Lower lobe of right lung (tissue), 2 donors: ENCODE data around the gene MAP3K20. TPM values are rescaled to one million over a fixed set of nuclear protein-coding genes. Genes with fewer than 3 reads are reported as not detected.
"Not testable (repeated sequence)": the region's sequence is repeated elsewhere in the genome, so short reads cannot be mapped to it uniquely, and the experiment has no call there.

Experiments used
- ATAC-seq, 2 donors: fragments of 200-7000 bp; cut with Tn5 transposase; one replicate each; pipeline ENCODE4 v1.9.1; 2020 to 2022; ENCODE audit warnings: mild to moderate bottlenecking in 2 of 2, moderate library complexity in 2 of 2
- DNase-seq: peaks from one replicate; pipeline ENCODE4 v3.0.0-alpha.2; 2020
- H3K27ac ChIP-seq: fragments of 200-600 bp; one replicate; pipeline ENCODE4 v1.8.0; 2022
- H3K27me3 ChIP-seq: fragments of 200-600 bp; one replicate; pipeline ENCODE4 v1.8.0; 2022; ENCODE audit warnings: low read depth
- H3K36me3 ChIP-seq: fragments of 200-600 bp; one replicate; pipeline ENCODE4 v1.8.0; 2022; ENCODE audit warnings: mild to moderate bottlenecking
- H3K4me1 ChIP-seq: fragments of 200-600 bp; one replicate; pipeline ENCODE4 v1.8.0; 2022
- H3K4me3 ChIP-seq: fragments of 200-600 bp; one replicate; pipeline ENCODE4 v1.8.0; 2022; ENCODE audit warnings: mild to moderate bottlenecking
- H3K9me3 ChIP-seq: fragments of 200-600 bp; one replicate; pipeline ENCODE4 v1.8.0; 2022
- intact Hi-C: fragments of 100-400 bp; cut with DNase I; formaldehyde crosslinking; loops from one replicate; pipeline ENCODE4 v1.11.0; 2022
- total RNA-seq: library from RNA; stranded (reverse); fragmentation: NEBNext Ultra II Directional; extraction: Animal tissue kit (Norgen Biotek cat#: 25700); gene quantifications from one replicate; pipeline ENCODE4 v1.2.1, GENCODE V29; 2021
- TF ChIP-seq, protein P1 (sequence below): fragments of 200-600 bp; IDR thresholded peaks from one replicate; pipeline ENCODE4 v1.8.0; 2022; ENCODE audit warnings: antibody characterized with exemption, mild to moderate bottlenecking
- donor health status: DM: no; HTN: yes; CAD: no; lungs with severe emphysema.

Gene MAP3K20
- total RNA-seq, 1 donor from 2014 or later = 40.8 TPM

DNA sequence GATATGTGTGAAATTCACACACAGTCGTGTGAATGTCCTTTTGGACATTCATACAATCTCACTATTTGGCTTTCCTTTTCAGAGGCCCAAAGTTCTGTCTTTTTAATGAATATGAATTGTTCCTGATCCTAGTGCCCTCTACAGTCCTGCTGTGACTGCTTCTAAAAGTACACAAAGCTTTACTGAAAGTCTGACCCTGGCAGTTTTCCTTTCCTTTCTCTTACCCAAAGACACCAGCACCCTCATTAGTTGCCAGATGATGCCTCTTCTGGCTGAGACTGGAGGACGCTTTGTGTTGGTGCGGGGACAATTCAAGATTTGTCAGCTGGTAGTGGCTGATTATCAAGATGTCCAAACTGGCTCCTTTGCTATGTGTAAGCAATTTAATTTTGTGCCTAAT lies 197.2 kb downstream of the MAP3K20 start:
- no peak for DNase-seq
- no peaks in the 10 kb centered on the region for H3K27me3 ChIP-seq
- no peak for ATAC-seq

DNA sequence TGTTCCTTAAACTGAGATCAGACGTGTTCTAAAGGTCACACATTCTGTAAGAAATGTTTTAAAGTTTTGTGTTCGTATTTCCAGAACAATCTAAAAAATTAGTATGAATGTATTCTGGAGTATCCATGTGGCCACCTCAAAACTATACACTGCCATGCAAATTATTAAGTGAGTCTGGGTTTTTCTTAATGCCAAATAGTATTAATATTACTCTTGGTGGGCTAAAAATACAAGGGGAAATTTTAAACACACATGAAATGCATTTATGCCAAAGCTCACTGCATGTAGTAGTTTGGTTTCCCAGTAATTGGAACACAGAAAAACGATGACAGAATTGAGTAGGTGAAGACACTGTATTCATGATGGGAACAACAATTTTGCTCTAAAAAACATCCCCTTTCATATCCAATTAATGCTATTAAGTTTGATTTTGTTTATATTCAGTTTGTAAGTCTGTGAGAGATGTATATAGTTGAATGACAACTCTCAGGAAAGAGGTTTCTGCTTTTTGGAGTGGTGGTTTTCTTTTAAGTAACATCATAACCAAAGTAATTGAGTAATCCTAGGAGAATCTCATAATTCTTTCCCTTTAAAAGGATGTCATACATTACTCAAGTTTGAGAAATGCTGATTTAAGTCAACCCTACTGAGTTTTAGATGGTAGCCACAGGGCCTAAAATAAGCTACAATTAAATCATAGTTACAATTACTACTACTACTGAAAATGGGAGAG lies 203.3 kb downstream of the MAP3K20 start:
- ATAC-seq (no peak), DNase-seq (no peak)
- Histone ChIP-seq H3K27me3 (no peaks in the 10 kb centered on the region), H3K27ac (no peak overlapping the region), H3K4me3 (no peak overlapping the region), H3K36me3 (no peaks in the 10 kb centered on the region), H3K9me3 (peaks cover 5% of the 10 kb centered on the region), H3K4me1 (no peaks in the 10 kb centered on the region)
- TF ChIP-seq, protein P1, sequence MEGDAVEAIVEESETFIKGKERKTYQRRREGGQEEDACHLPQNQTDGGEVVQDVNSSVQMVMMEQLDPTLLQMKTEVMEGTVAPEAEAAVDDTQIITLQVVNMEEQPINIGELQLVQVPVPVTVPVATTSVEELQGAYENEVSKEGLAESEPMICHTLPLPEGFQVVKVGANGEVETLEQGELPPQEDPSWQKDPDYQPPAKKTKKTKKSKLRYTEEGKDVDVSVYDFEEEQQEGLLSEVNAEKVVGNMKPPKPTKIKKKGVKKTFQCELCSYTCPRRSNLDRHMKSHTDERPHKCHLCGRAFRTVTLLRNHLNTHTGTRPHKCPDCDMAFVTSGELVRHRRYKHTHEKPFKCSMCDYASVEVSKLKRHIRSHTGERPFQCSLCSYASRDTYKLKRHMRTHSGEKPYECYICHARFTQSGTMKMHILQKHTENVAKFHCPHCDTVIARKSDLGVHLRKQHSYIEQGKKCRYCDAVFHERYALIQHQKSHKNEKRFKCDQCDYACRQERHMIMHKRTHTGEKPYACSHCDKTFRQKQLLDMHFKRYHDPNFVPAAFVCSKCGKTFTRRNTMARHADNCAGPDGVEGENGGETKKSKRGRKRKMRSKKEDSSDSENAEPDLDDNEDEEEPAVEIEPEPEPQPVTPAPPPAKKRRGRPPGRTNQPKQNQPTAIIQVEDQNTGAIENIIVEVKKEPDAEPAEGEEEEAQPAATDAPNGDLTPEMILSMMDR = no peak
- intact Hi-C loops = no loop called here

More for the DNA sequence above, 197.2 kb downstream of the MAP3K20 start:
- H3K36me3 ChIP-seq = no peaks in the 10 kb centered on the region
- H3K9me3 ChIP-seq = peaks cover 9% of the 10 kb centered on the region
- no peak overlapping the region for H3K27ac ChIP-seq
- no peaks in the 10 kb centered on the region for H3K4me1 ChIP-seq
- intact Hi-C loops = no loop called here
- no peak overlapping the region for H3K4me3 ChIP-seq
- TF ChIP-seq, protein P1 = no peak

DNA sequence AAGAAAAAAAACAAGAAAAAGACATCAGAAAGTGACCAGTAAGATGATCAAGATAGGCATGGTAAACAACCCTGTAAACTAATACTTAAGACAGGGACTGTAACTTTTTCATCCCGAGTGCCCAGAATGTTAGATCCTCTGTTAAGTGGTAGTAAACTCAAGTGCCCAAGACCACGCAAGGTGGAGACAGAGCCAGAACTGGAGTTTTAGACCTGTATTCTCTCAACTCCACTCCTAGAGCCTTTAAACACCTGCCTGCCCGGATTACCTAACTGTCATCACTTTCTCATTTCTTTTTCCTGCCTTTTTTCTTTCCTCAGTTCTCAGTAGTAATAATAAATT lies 203.9 kb downstream of the MAP3K20 start:
- H3K4me3 ChIP-seq = no peak overlapping the region
- no peaks in the 10 kb centered on the region for H3K36me3 ChIP-seq
- H3K27me3 ChIP-seq = no peaks in the 10 kb centered on the region
- intact Hi-C loops = no loop called here
- DNase-seq = no peak
- no peak overlapping the region for H3K27ac ChIP-seq
- H3K4me1 ChIP-seq = no peaks in the 10 kb centered on the region
- ATAC-seq = no peak
- TF ChIP-seq, protein P1 = no peak
- no peaks in the 10 kb centered on the region for H3K9me3 ChIP-seq

GRCh38 chr2:173280853-173281252 lies 205.2 kb downstream of the MAP3K20 start:
- TF ChIP-seq, protein P1 = no peak
- no peak for ATAC-seq
- no peaks in the 10 kb centered on the region for H3K9me3 ChIP-seq
- no peaks in the 10 kb centered on the region for H3K36me3 ChIP-seq
- DNase-seq = no peak
- no peaks in the 10 kb centered on the region for H3K27me3 ChIP-seq
- intact Hi-C loops = no loop called here
- H3K4me3 ChIP-seq = no peak overlapping the region
- H3K4me1 ChIP-seq = no peaks in the 10 kb centered on the region
- H3K27ac ChIP-seq = no peak overlapping the region

- intact Hi-C loops, H3K36me3 ChIP-seq: not testable (repeated sequence)
Measured at GRCh38 chr2:173281898-173282297, 206.3 kb downstream of the MAP3K20 start.

GRCh38 chr2:173282795-173283545 lies 207.3 kb downstream of the MAP3K20 start:
- H3K9me3 ChIP-seq = no peaks in the 10 kb centered on the region
- DNase-seq (no peak), ATAC-seq (no peak)
- H3K27ac ChIP-seq = no peak overlapping the region
- no peaks in the 10 kb centered on the region for H3K4me1 ChIP-seq
- H3K27me3 ChIP-seq = no peaks in the 10 kb centered on the region
- H3K36me3 ChIP-seq = no peaks in the 10 kb centered on the region
- TF ChIP-seq, protein P1 = no peak
- intact Hi-C loops = no loop called here
- H3K4me3 ChIP-seq = no peak overlapping the region

More at GRCh38 chr2:173281898-173282297, 206.3 kb downstream of the MAP3K20 start:
- not testable (repeated sequence) for H3K27me3 ChIP-seq, H3K4me3 ChIP-seq, H3K4me1 ChIP-seq, H3K27ac ChIP-seq, DNase-seq, ATAC-seq, H3K9me3 ChIP-seq
